ENCODE data around the gene AGPS.
"Not testable (repeated sequence)": the region's sequence is repeated elsewhere in the genome, so short reads cannot be mapped to it uniquely, and the experiment has no call there.

Gene AGPS

GRCh38 chr2:177424620-177425019, 32.0 kb downstream of the AGPS start:
- not testable (repeated sequence) for DNase-seq

- DNase-seq, result no peak
Observed at GRCh38 chr2:177427316-177427715, 34.7 kb downstream of the AGPS start.

DNA sequence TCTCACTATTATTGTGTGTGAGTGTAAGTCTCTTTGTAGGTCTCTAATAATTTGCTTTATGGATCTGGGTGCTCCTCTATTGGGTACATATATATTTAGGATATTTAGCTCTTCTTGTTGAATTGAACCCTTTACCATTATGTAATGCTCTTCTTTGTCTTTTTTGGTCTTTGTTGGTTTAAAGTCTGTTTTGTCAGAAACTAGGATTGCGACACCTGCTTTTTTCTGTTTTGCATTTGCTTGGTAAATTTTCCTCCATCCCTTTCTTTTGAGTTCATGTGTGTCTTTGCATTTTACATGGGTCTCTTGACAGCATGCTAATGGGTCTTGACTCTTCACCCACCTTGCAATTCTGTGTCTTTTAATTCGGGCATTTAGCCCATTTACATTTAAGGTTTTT, 35.4 kb downstream of the AGPS start:
- DNase-seq, result not testable (repeated sequence)

DNA sequence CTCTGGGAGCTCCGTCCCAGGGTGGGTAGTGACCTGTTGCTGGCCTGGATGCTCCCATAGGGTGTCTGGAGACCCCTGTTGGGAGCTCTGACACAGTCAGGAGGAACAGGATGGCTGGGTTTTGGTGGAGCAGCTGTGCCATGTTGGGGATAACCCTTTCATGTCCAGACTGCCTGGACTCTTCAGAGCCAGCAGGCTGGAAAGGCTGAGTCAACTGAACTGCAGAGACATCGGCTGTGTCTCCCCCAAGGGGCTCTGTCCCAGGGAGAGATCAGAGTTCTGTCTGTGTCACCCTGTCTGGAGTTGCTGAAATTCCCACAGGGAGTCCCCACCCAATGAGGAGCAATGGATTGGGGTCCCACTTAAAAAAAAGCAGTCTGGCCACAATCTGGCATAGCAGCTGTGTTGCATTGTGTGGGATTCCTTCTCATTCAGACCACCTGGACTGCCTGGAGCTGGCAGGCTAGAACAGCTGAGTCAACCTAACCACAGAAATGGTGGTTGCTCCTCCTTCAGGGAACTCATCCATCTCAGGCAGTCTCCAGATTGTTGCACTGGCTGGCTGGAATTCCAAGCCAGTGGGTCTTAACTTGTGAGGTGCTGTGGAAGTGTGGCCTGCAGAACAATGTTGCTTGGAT, 37.2 kb downstream of the AGPS start:
- no peak for DNase-seq

DNA sequence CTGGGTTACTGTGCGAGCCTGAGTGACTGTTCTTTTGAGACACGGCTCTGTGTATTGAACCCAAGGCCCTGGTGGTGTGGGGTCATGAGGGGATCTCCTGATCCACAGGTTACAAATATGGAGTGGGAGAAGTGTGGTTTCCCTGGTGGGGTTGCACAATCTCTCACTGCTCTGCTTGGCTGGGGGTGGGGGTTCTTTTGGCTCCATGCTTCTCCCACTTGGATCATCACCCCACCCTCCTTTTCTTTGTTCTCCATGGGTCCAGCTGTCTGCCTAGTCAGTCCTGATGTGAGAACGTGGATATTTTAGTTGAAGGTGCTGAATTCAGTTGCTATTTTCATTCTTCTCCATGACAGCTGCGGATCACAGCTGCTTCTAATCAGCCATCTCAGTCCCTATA, 37.8 kb downstream of the AGPS start:
- no peak for DNase-seq

GRCh38 chr2:177431111-177431725, 38.6 kb downstream of the AGPS start:
- DNase-seq, result not testable (repeated sequence)

- no peak for DNase-seq
Observed at GRCh38 chr2:177432703-177433102, 40.1 kb downstream of the AGPS start.

DNA sequence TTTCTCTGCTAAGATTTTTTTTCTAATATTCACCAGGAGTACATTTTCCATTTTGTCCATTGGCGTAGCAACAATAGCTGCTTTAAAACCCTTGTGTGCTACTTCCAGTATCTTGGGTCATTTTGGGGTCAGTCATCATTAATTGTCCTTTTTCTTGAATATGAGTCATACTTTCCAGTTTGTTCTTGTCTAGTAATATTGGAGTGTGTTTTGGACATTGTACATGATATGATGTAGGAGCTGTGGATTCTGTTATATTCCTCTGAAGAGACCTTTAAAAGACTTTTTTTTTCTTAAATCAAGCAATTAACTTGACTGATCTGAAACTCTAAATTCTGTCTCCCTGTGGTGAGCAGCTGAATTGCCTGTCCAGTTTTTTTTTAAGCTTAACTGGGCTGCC, 40.8 kb downstream of the AGPS start:
- no peak for DNase-seq

- no peak for DNase-seq
Observed at GRCh38 chr2:177434475-177434874, 41.9 kb downstream of the AGPS start.

DNA sequence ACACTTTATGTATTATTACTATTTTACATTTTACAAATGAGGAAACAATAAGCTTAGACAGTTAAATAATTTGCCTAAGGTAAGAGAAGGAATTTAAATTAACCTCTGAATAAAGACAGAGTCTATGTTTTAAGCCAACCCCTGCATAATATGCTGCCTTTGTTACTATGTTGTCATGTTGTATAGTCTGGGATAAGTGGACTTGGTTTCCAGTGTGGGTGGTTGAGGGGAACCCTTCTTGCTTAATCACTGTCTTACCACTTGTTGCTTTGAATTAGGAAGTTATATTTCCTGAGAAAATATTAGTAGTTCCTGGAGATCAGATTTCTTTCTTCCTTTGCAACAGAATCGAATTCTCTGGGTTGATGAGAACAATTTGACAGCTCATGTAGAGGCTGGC, 52.6 kb downstream of the AGPS start:
- DNase-seq, result no peak

- no peak for DNase-seq
Observed at GRCh38 chr2:177448031-177448430, 55.5 kb downstream of the AGPS start.

- DNase-seq, result no peak
Observed at GRCh38 chr2:177449159-177449558, 56.6 kb downstream of the AGPS start.

DNA sequence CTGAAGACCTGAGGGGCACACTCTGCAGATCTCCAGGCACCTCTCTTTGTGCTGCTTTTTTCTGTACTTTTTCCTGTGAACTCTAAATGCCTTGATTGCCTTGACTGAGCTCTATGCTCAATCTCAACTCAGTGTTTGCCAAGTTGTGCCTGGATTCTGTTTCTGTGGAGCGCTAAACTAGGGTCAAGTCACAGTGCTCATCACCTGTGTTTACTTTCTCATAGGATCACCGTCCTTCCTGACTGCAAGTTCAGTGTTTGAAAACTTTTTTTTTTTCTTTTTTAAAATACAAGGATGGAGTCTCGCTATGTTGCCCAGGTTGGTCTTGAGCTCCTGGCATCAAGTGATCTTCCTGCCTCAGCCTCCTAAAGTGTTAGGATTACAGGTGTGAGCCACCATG, 62.6 kb downstream of the AGPS start:
- DNase-seq, result no peak

DNA sequence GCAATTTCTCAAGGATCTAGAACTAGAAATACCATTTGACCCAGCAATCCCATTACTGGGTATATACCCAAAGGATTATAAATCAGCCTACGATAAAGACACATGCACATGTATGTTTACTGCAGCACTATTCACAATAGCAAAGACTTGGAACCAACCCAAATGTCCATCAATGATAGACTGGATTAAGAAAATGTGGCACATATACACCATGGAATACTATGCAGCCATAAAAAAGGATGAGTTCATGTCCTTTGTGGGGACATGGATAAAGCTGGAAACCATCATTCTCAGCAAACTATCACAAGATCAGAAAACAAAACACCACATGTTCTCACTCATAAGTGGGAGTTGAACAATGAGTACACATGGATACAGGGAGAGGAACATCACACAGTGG, 67.2 kb downstream of the AGPS start:
- not testable (repeated sequence) for DNase-seq

DNA sequence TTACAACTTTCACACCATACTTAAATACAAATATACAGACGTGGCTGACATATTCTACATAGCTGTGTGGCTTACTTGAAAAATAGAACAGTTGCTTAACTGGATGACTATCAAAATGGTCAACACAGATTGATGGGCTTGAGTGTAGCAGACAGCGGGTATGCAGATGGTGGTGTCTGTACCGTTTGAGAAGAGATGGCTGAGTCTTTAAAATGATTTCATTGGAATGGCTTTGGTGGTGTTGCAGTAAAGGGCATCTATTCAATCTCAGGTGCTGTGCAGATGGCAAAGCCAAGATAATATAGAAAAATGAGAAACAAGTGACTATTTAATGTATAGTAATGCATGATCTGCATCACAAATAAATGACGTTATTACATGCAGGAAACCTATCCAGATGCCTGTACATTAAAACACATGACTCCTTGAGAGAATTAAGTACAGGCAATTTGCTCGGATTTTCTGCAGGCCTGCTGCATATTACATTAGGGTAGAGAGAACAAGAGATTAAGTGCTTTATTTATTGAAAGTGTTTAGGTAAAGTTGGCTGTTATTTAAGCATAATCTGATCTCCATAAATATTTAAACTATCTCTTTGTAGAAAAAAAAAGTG, 68.5 kb downstream of the AGPS start:
- no peak for DNase-seq

DNA sequence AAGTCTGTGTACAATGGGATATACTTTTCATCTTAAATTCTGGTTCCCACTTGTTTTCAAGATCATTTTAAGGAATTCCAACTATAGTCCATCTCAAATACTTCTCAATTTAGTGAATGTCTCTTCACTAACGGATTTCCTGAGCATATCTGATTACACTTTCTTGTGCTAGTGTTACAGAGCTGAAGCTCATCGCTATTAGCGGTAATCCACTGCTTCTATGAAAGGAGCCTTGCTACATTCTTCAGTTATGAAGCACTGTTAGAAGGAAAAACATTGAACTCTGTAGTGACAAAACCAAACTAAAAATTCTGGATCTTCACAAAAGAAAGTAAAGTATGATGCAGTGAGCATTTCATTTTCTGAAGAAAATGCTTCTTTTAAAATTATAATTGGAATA, 72.0 kb downstream of the AGPS start:
- no peak for DNase-seq

GRCh38 chr2:177465400-177466138, 73.0 kb downstream of the AGPS start:
- no peak for DNase-seq

DNA sequence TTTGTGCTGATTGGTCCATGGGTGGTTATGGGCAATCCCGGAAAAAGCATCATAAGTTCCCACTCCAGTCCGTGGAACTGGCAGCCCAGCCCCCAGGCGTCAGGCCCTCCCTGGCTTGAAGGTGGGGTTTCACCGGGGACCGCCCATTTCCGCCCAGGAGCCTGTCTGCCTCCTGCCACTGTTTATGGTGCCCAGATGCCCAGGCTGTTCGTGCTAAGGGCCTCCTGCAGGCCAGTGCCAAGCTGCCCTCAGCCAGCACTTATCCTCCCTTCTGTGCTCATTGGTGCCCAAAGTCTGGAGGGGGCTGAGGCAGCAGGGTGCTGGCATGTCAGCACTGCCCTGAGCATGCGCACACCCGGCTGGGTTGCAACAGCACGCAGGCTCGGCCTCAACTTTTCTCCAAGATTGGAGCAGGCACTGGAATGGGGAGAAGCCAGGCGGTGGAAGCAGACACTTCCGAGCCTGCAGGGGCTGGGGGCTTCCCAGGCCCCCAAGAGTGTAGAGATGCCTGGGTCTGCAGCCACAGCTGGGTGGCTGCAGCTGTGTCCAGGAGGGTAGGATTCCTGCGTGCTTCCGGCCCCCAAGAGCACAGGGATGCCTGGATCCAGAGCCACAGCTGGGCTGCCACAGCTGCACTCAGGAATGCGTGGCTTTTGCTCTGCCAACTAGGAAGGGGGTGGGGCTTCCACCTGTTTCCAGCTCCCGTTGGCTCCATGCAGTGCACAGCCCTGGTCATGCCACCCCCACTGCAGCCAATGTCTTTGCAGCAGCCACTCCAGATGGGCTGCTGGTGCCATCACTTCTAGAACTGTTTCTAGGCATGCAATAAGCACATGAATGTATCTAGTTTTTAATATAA, 74.0 kb downstream of the AGPS start:
- no peak for DNase-seq

- DNase-seq, result no peak
Observed at GRCh38 chr2:177467646-177468045, 75.1 kb downstream of the AGPS start.

DNA sequence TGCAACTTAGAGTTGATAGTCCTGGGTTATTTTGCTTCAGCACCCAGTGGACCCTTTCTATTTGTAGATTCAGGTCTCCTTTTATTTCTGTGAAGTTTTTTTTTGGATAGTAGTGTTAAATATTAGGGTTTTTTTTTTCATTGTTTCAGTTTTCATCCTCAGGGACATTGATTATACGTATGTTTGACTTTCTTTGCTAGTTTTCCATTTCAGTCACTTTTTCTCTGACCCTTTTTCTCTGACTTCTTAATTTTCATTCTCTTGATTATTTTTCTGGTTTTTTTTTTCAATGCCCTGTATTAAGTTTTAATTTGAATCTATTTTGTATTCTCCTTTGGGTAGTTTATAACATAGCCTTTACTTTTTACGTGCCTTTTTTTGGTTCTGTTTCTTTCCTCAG, 79.4 kb downstream of the AGPS start:
- no peak for DNase-seq

- no peak for DNase-seq
Observed at GRCh38 chr2:177474301-177474700, 81.7 kb downstream of the AGPS start.

DNA sequence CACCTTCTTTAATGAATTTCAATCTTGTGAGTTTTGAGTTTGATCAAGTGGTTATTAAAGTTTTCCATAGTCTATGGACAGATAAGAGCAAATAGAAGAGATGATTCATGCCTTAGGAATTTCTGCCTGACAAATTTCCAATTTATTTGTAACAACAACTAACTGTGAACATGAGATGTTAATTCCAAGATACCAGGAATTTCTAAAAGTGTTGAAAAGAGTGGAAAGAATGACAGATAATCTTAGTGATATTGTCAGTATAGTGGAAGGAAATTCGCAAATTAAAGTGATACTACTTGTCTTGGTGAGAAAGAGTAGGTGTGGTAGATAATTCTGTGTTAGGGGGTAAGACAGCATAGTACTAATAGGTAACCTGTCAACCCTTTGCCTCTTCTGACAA, 82.4 kb downstream of the AGPS start:
- DNase-seq, result no peak

GRCh38 chr2:177476897-177477296, 84.3 kb downstream of the AGPS start:
- no peak for DNase-seq

All from NCI-H748 treated with DMSO at 0.1 percent for 48 hours (cell line).